GM21367 (cell line): ENCODE results near the gene CSRP2.

ENCODE experiments used
- ATAC-seq: cut with Tn5 transposase; IDR thresholded peaks from one replicate; pipeline ENCODE4 v1.9.1; 2021; ENCODE audit not compliant: unreplicated experiment

Gene CSRP2

GRCh38 chr12:76895796-76896195 is 17.0 kb upstream of the CSRP2 start:
- ATAC-seq = no peak

- no peak for ATAC-seq
Measured at GRCh38 chr12:76891609-76892008, 12.8 kb upstream of the CSRP2 start.

GRCh38 chr12:76890151-76891143 is 11.6 kb upstream of the CSRP2 start:
- no peak for ATAC-seq

- ATAC-seq = no peak
Measured at GRCh38 chr12:76888775-76889174, 10.0 kb upstream of the CSRP2 start.

GRCh38 chr12:76883811-76884210 is 5.0 kb upstream of the CSRP2 start:
- ATAC-seq = no peak

- no peak for ATAC-seq
Measured at GRCh38 chr12:76883151-76883550, 4.3 kb upstream of the CSRP2 start.

GRCh38 chr12:76882367-76882766 is 3.5 kb upstream of the CSRP2 start:
- ATAC-seq = no peak

- ATAC-seq = no peak
Measured at GRCh38 chr12:76881142-76881541, 2.3 kb upstream of the CSRP2 start.

GRCh38 chr12:76880519-76881023 is 1.8 kb upstream of the CSRP2 start:
- ATAC-seq = no peak

GRCh38 chr12:76879710-76880518 is 1.1 kb upstream of the CSRP2 start:
- ATAC-seq = no peak

GRCh38 chr12:76878099-76878898 is 520 bp downstream of the CSRP2 start:
- peak; percentile 26 for ATAC-seq

GRCh38 chr12:76876696-76877229 is 2.1 kb downstream of the CSRP2 start:
- no peak for ATAC-seq

- ATAC-seq = no peak
Measured at GRCh38 chr12:76874491-76875190, 4.2 kb downstream of the CSRP2 start.

GRCh38 chr12:76874027-76874426 is 4.8 kb downstream of the CSRP2 start:
- ATAC-seq = no peak

GRCh38 chr12:76872415-76872814 is 6.4 kb downstream of the CSRP2 start:
- no peak for ATAC-seq

GRCh38 chr12:76871742-76872141 is 7.1 kb downstream of the CSRP2 start:
- ATAC-seq = no peak

- ATAC-seq = no peak
Measured at GRCh38 chr12:76871082-76871481, 7.7 kb downstream of the CSRP2 start.

GRCh38 chr12:76866726-76867125 is 12.1 kb downstream of the CSRP2 start:
- ATAC-seq = peak; percentile 43

GRCh38 chr12:76866151-76866567 is 12.7 kb downstream of the CSRP2 start:
- no peak for ATAC-seq
